GM19438 (cell line): ENCODE results near the gene SERPINE2.
"Not testable (repeated sequence)": the region's sequence is repeated elsewhere in the genome, so short reads cannot be mapped to it uniquely, and the experiment has no call there.

Experiments used
- ATAC-seq: cut with Tn5 transposase; IDR thresholded peaks from one replicate; pipeline ENCODE4 v1.9.1; 2021; ENCODE audit warnings: low read depth; ENCODE audit not compliant: unreplicated experiment

Gene SERPINE2

DNA sequence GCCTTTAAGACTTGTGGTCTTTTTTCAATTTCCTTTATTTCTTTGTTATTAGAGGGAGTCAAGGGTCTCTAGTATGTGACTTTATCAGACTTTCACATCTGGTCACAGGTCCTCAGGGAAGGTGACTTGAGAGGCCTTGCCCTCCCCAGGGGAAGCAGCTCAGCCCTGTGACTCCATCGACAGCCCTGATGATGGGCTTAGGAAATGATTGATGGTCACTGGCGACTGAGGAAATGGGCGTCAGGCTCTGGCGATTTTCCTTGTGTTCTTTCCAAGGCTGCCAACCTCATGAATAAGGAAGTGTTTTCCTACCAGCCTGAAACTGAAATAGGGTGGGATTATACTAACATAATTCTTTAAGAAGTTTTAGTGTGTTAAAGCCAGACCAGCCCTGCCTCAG, 21.1 kb downstream of the SERPINE2 start:
- ATAC-seq: no peak

DNA sequence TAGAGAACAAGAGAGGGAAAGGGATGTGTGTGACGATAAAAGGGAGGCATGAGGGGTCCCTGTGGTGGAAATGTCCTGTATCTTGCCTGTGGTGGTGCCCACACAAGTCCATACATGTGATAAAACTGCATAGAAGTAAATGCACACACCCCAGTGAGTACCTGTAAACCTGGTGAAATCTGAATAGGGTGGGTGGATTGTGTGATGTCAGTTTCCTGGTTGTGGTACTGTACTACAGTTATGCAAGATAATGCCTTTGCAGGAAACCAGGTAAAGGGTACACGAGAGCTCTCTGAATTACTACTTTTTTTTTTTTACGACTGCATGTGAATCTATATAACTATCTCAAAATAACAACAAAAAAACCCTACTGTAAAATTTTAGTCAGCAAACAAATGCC, 22.1 kb downstream of the SERPINE2 start:
- no peak for ATAC-seq

DNA sequence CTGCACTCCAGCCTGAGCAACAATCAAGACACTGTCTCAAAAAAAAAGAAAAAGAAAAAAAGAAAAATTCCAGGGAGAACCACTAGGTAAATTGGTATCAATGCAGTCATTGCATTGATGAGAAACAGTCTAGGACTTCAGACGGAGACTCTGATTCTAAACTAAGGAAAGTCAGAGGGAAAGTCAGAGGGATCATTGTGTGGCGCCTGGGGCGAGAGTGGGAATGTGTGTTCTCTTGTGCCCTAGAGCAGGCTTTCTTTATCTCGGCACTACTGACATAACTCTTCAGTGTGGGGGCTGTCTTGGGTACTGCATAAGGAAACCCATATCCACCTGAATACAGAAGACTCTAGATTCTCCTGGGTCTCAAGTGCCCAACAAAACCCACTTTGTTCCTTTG, 24.8 kb downstream of the SERPINE2 start:
- no peak for ATAC-seq

DNA sequence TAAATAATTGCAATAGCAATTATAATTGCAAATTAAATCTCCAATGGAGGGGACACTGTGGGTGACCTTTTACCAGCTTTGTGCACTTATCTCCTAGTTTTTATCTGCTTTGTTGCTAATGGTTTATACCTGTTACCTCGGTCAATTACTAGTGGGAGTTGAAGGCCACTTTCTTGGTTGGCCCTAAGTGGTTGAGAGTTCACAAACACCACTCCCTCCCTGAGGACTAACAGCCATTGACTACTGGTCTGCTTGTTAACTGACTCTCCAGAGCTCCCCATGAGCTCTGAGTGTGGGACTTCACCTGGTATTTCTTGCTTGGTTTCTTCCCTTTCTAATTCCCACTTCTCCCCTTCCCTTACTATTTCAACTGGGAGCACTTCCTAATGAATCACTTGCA, 27.2 kb downstream of the SERPINE2 start:
- ATAC-seq: no peak

DNA sequence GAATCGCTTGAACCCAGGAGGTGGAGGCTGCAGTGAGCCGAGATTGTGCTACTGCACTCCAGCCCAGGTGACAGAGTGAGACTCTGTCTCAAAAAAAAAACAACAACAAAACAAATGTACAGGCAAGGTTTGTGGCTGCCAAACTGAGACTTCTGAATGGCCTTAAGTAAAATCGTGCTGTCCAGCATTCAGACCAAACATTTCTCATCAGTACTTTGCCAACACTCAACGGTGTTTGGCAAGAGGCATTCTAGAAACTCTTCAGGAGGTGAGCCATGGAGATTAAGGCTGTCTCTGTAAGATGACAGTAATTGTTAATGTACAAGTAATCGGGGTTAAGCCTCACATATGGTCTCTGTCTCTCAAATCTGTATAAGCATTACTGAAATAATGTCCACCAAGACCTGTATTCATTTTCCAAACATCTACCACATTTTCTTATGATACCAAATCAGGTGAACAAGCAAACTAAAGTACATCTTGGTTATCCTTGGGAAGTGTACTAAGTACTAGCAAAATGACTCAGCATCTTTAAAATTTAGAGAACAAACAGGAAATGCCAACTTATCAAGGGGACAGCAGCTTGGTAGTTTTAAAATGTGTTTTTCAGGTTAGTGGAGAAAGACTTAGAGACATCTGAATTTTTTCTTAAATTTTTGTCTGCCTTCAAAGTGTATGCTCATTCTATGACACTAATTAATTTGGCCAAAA, 29.3 kb downstream of the SERPINE2 start:
- ATAC-seq: no peak

DNA sequence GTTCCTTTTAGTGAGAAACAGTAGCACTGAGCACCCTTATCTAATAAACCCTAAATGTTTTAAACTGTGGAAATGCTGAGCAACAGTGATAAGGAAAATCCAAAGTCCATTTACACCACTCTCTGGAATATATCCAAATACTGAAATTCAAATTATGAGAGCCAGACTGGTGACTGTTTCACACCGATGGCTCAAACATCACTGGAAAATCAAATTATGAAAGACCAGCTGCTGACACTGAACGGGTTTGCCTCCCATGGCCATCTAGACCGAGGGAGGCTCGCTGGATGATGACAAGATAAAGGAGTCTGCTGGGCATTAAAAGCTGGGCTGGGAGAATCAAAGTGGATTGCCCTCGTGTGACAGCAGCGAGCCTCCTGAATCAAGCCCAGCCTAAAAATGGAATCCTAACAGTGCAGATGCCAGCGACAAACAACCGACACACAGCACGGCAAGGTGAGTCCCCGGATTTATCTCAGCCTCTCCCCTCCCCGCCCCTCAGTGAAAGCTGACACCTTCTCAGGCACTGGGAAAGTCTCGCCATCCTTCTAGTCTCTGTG, 30.3 kb downstream of the SERPINE2 start:
- ATAC-seq: no peak

DNA sequence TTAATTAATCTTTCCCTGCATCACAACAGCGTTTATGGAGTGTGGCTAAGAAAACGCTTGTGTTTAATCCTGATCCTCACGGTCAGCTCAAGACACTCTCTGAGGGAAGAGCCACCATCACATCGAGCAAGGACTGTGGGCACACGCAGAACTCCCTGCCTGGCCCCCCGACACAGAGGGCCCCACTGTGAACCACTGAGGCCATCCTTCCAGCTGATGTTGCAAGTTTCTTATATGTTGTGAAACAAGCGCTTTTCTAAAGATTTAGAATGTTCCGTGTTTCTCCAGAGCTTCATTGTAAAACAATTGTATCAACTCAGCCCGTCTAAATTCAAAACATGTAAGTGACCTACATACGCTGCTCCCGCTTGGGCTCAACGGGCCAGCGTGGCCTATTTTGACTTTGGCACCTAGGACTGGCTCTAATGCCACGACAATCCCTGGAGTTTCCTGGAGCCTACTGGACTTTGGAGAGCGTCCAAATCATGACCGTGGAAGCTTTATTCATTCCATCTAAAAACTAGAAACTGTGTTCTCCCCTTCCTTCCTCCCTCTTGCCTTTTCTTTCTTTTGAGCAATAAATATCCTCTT, 34.9 kb downstream of the SERPINE2 start:
- ATAC-seq: no peak

DNA sequence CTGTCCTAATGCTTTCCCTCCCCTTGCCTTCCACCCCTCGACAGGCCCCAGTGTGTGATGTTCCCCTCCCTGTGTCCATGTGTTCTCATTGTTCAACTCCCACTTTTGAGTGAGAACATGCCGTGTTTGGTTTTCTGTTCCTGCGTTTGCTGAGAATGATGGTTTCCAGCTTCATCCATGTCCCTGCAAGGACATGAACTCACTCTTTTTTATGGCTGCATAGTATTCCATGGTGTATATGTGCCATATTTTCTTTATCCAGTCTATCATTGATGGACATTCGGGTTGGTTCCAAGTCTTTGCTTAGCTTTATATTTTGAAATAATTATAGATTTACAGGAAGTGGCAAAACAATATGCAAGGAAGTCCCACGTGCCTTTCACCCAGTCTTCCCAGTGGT, 38.4 kb downstream of the SERPINE2 start:
- ATAC-seq: not testable (repeated sequence)

DNA sequence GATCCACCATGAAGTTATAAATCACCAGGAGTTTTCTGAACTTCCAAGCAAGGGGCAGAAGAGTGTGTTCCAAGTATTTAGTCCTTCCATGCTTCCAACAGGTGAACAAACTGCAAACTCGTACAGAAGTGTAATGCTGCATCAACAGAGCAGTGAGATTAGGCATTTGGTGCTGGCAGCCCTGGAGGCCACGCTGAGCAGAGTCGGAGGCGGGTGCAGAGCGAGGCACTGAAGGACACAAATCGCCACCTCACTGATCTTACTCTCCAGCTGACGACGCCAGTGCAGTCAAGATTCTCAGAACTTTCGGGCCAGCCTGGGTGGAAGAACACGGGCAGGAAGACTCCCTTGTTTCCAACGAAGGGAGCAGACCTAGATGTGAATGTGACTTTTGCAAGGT, 39.2 kb downstream of the SERPINE2 start:
- no peak for ATAC-seq

DNA sequence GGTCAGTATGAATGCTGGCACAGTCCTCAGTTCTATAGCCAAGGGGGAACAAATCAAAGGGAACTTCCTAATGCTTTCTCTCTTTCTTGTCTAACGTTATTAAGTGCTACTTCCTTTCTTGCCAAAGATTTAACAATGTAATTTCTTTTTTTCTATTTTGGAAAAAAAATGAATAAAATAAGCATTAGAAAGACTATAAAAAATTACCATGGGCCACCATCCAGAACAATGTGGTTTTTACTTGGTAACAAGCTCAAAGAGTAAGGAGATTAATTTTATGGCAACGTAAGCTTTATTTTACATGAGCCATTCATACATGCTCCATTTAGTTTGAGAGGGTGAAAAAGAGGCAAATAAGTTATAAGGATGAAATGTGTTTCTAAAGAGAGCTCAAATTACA, 40.1 kb downstream of the SERPINE2 start:
- no peak for ATAC-seq

DNA sequence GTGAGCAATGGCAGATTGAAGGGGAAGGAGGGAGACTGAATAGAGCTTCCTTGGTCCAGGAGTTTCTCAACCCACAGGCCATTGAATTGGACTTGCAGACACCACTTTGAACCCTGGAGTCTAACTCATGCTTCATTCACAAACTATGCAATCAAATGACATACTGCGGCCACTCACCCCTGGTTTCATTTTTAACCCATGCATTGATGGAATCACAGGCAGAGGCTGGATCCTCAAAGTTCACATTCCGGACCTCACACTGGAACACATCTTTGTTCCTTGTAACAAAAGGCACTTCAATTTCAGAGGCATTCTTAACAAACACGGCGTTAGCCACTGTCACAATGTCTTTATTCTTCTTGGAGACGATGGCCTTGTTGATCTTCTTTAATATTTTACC, 41.1 kb downstream of the SERPINE2 start:
- ATAC-seq: no peak

DNA sequence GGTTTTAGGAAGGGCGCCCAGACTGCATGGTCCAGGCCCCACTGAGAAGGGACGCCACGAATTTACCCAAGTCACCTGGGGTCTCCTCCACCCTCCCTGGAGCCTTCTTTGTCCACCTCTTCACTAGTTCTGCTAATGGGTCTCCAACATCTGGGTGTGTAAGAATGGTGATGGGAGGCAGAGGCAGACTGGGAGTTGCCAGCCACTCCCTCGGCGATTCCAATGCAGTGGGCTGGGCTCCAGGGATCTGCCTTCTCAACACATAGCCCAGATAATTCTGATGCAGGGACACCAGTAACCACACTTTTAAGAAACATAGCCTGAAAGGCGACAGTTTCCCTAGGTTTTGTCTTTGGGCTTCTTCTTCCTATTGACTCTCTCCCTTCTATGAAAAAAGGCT, 42.7 kb downstream of the SERPINE2 start:
- no peak for ATAC-seq

DNA sequence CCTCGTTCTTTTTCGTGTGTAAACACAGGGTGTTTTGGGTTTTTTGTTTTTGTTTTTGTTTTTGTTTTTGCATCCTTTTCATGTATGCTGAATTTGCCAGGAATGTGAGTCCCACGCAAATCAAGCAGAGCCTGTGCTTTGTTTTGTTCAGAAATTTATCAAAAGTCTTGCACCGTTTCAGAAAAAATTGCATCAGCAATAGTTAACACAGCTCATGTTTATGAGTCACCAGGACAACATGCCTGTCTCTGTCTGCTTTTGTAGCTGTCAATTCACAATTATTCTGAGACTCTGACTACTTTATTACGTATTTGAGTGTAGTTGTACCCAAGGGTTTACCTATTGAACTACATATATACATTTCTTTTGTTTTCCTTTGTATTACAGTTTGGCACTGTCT, 43.5 kb downstream of the SERPINE2 start:
- no peak for ATAC-seq

DNA sequence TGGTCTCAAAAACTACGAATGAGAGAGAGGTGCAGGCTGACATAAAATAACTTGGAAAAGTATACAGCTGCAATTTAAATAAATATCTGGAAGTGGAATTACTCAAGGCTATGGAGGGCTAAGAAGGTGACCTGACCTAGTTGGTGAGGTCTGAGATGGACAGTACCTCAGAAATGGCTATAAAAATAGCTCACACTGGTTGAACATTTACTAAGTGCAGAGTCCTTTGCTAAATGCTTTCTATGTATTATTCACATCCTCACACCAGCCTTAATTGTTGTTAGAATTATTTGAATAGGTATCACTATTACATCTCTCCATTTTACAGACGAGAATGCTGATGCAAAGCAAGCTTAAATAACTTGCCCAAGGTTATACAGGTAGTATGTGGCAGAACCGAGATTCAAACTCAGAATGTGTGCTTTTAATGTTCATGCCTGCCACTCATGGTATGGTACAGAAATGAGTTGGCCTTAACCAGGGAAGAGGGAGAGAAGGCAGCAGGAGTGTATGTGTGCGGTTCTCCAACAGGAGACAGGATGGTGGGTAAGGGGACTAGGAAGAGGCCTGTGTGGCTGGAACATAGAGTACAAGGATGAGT, 44.4 kb downstream of the SERPINE2 start:
- ATAC-seq: no peak

DNA sequence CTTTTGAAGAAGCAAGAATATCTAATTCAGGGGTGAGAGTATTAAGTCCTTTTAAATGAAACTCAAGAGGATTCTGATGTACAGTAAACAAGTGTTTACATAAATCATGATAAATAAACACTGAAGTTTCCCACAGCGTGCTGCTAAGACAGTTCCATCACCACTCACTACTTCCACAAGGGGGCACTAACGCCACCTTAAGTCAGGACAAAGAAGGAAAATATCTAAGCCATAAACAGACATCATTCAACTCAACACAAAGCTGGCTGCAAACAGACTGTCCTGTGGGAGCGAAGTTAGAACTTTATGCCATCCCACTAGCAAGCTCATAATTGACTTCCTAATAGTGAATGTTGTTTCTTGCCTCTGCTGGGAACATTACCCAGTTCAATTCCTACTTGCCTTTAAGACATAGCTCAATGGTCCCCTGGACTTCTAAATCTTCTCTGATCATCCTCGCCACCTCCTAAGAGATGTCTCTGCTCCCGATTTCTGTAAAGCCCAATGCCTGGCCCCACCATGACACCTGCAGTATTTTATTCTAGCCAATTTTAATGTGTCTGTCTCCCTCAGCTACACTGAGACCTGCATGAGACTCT, 45.4 kb downstream of the SERPINE2 start:
- peak; percentile 73 for ATAC-seq

DNA sequence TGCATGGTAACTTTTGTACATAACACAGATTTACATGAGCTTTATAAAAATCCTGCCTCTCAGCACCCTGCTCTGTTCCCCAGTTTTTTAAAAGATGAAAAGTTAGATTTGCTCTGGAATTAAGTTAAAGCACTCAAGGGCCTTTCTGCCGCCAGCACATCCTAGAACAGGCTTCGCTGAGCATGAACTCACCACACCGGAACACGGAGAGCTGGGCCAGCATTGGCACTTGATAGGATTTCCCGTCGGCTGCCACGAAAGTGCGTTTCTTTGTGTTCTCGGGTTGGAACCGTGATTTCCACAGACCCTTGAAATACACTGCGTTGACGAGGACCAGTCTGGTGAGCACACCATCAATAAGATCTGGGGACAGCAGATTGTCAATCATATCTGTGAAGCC, 47.5 kb downstream of the SERPINE2 start:
- ATAC-seq: no peak

DNA sequence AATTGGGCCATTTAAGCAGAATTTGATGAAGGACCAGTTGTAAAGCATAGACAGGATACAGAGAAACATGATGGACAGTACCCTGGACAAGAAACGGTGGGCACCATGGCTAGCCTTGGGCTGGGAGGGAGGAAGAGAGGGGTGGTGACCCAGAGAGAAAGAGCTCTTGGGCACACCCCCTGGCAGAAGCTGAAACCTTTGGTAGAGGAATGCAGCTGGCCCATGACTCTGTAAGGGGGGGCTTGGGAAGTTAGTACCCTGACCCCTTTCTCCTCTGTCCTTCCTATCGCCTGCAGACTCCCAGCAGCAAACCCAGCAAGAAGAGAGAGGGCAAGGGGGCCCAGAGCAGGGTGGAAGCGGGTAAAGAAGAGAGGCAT, 49.2 kb downstream of the SERPINE2 start:
- no peak for ATAC-seq

DNA sequence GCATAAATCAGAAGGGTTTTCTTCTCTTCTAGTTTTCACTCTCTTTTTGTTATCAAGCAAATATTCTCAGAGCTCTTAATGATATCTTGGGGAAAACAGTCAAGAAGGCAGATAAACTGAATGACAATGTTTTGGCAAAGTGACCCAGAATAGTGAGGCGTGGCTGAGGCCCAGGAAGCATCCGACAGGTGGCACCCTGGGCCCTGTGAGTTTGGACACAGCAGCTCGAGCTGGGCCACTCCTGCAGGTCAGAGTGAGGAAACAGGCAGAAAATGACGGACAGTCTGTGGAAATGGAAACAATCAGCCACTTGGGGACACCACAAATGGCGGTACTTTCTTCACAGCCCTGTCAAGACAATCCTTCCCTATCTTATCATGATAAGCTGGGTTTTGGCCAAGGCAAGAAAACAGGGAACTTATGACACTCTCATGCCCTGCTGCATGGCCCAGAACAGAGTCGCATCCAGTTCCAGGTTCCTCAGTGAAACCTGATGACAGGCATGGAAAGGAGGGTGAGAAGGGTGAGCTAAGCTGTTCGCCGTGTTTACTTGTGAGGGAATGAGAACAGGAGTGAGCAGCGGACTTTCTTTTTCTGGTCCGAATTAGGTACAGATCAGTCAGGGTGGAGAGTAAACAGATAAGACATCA, 49.8 kb downstream of the SERPINE2 start:
- ATAC-seq: no peak

DNA sequence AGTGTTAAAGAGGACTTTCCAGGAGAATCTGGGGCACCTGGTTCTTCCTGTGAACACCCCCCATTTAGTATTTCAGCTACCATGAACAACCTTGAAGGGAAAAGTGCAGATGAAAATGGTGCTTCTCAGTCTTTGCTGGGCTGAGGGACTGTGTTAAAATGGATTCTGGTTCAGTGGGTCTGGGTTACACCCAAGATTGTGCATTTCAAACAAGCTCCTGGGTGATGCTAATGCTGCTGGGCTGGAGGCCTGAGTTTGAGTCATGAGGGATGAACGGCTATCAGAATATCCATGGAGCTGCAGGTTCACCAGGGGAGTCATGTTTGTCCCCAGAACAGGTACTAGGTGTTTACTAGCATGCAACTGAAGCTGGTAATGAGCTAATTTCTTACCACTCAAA, 57.8 kb downstream of the SERPINE2 start:
- no peak for ATAC-seq

DNA sequence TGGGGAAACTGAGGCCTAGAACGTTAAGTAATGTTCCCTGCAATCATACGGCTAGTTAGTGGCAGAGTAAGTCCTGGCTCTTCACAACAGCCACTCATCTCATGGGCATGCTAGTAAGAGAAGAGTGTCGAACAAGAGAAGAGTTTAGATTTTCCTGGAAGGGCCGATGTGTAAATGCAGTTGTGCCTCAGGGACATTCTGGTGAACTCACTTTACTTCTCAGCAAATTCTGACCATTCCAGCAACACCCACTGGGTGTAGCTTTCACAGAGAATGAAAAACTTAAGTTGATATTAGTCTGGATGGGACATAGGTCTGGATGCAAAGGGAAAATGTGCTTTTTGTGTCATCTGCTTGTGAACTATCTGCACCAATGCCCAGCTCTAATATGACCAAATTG, 58.3 kb downstream of the SERPINE2 start:
- no peak for ATAC-seq

DNA sequence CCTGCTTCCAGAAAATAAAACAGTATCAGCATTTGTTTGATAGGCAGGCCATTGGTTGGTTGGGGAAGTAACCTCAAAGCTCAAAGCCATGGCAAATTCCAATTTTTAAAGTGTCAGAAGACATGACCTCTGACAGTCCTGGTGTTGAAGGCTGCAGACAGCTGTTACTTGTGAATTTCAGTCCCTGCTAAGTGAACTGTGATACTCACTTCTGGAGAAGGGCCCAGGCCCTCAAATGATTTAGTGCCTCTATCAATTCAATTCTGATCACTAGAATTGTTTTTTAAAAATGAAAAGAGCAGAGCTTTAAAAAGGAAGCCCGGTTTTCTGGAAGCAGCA, 58.7 kb downstream of the SERPINE2 start:
- no peak for ATAC-seq
